Esophagus (tissue), 2 donors: Measurements from ENCODE around the gene CKM. TPM values are rescaled to one million over a fixed set of nuclear protein-coding genes. Genes with fewer than 3 reads are reported as not detected.
"Not testable (repeated sequence)": the region's sequence is repeated elsewhere in the genome, so short reads cannot be mapped to it uniquely, and the experiment has no call there.

Experiments
- H3K27ac ChIP-seq, 2 donors: one replicate each; pipeline ENCODE4 v1.5.1; 2013; ENCODE audit warnings: low read depth in 2 of 2, mild to moderate bottlenecking in 2 of 2, inconsistent platforms in 1 of 2, low read length in 1 of 2, moderate library complexity in 1 of 2
- H3K27me3 ChIP-seq, 2 donors: one replicate each; pipeline ENCODE4 v1.6.1; 2013; ENCODE audit warnings: low read length in 2 of 2, control low read depth in 1 of 2, mild to moderate bottlenecking in 1 of 2; ENCODE audit not compliant: insufficient read depth in 2 of 2, control insufficient read depth in 1 of 2
- H3K36me3 ChIP-seq, 2 donors: one replicate each; pipeline ENCODE4 v1.6.1; 2013; ENCODE audit warnings: low read length in 1 of 2; ENCODE audit not compliant: control insufficient read depth in 2 of 2, insufficient read depth in 2 of 2
- H3K4me1 ChIP-seq, 2 donors: one replicate each; pipeline ENCODE4 v1.6.1; 2013; ENCODE audit warnings: low read length in 1 of 2; ENCODE audit not compliant: control insufficient read depth in 2 of 2, insufficient read depth in 2 of 2
- H3K4me3 ChIP-seq, 2 donors: one replicate each; pipeline ENCODE4 v1.5.1; 2013; ENCODE audit warnings: low read length in 2 of 2, mild to moderate bottlenecking in 2 of 2, low read depth in 1 of 2, moderate library complexity in 1 of 2
- H3K9me3 ChIP-seq, 2 donors: one replicate each; pipeline ENCODE4 v1.6.1; 2013; ENCODE audit warnings: mild to moderate bottlenecking in 2 of 2, low read depth in 1 of 2, low read length in 1 of 2, moderate library complexity in 1 of 2; ENCODE audit not compliant: control insufficient read depth in 2 of 2, insufficient read depth in 1 of 2
- WGBS, 2 donors: extraction: QIAGEN DNeasy Blood & Tissue Kit; methylation state at CpG; one replicate each; pipeline ENCODE4 v1.1.7; 2013; 5-methylcytosine and 5-hydroxymethylcytosine counted together
- polyA plus RNA-seq, 2 donors: library from polyadenylated mRNA; stranded (reverse); fragments of 200-250 nt; gene quantifications; one replicate each; pipeline ENCODE4 v1.2.3, GENCODE V29; 2013
- donor health status: healthy with polysubstance abuse.
- donor health status: Bipolar disorder and iron deficiency.

The CKM gene
- polyA plus RNA-seq, 2 donors, result 0.14 to 0.74 TPM

GRCh38 chr19:45323671-45324081, 1.0 kb upstream of the CKM start:
- H3K9me3 ChIP-seq, result peaks cover 0 to 3% of the 10 kb centered on the region in 2 donors
- H3K36me3 ChIP-seq, result peaks cover 0 to 3% of the 10 kb centered on the region in 2 donors
- peak overlapping the region in 1 of 2 donors; percentile 1 for H3K4me3 ChIP-seq
- 5 to 6% methylated on average over 30 of the region's 30 CpGs for WGBS, 2 donors
- H3K4me1 ChIP-seq, result peaks cover 0 to 5% of the 10 kb centered on the region in 2 donors
- H3K27ac ChIP-seq, result no peak overlapping the region
- H3K27me3 ChIP-seq, result no peaks in the 10 kb centered on the region

GRCh38 chr19:45322311-45322710, 364 bp downstream of the CKM start:
- Histone ChIP-seq H3K27ac (no peak overlapping the region), H3K27me3 (no peaks in the 10 kb centered on the region)
- 46 to 47% methylated on average over 11 of the region's 11 CpGs for WGBS, 2 donors

DNA sequence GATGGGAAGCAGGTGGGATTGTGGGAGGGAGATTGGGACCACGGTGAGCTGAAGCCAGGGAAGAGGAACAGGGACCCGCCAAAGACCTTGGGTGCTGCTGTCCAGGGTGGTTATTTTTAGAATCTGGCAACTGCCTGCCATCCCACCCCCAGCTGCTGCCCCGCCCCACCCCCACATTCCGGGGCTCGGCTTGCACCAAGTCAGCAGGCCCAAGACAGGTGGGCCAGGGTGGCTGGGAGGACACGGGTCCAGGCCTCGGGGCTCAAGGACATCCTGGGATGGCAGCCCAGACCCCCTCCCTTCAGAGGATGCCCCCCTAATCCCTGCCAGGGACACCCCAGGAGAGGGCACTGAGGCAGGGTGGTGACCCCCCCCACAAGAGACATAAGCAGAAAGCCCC, 827 bp downstream of the CKM start:
- no peaks in the 10 kb centered on the region for H3K27me3 ChIP-seq
- no peak overlapping the region for H3K27ac ChIP-seq
- no peak overlapping the region for H3K4me3 ChIP-seq
- WGBS, 2 donors, result 48 to 49% methylated on average over 3 to 7 of the region's 7 CpGs
- H3K4me1 ChIP-seq, result peaks cover 0 to 5% of the 10 kb centered on the region in 2 donors
- H3K9me3 ChIP-seq, result peaks cover 0 to 3% of the 10 kb centered on the region in 2 donors
- H3K36me3 ChIP-seq, result peaks cover 0 to 3% of the 10 kb centered on the region in 2 donors

More at GRCh38 chr19:45322311-45322710, 364 bp downstream of the CKM start:
- H3K36me3 ChIP-seq, result peaks cover 0 to 3% of the 10 kb centered on the region in 2 donors
- peaks cover 0 to 3% of the 10 kb centered on the region in 2 donors for H3K9me3 ChIP-seq
- peaks cover 0 to 5% of the 10 kb centered on the region in 2 donors for H3K4me1 ChIP-seq
- no peak overlapping the region for H3K4me3 ChIP-seq

DNA sequence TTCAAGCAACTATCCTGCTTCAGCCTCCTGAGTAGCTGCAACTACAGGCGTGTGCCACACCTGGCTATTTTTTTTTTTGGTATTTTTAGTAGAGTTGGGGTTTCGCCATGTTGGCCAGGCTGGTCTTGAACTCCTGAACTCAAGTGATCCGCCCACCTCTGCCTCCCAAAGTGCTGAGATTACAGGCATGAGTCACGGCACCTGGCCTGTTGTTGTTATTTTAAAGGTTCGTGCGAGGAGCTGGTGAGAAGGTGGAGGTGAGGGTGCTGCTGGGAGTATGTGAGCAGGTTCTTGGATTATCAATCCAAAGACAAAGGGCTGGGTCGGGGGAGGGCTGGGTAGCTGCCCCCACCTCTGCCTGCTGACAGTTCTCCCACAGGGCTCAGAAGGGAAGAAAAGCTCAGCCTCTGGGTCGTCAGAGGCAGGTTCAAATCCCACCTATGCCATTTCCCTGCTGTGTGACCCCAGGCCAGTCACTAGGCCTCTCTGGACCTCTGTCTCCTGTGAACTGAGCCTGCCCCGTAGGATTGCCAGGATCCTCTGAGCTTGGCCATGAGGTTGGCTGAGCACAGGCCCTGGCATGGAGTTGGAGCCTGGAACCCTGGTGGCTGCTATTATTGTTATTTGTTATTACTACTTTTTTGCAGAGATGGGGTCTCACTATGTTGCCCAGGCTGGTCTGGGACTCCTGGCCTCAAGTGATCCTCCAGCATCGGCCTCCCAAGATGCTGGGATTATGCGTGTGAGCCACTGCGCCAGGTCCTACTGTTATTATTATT, 1.5 kb downstream of the CKM start:
- 67 to 71% methylated on average over 12 of the region's 12 CpGs for WGBS, 2 donors
- Histone ChIP-seq H3K36me3 (peaks cover 0 to 3% of the 10 kb centered on the region in 2 donors), H3K27me3 (no peaks in the 10 kb centered on the region), H3K27ac (no peak overlapping the region), H3K4me3 (no peak overlapping the region), H3K9me3 (peaks cover 0 to 3% of the 10 kb centered on the region in 2 donors), H3K4me1 (peaks cover 0 to 2% of the 10 kb centered on the region in 2 donors)

GRCh38 chr19:45315304-45315703, 7.4 kb downstream of the CKM start:
- WGBS, 2 donors, result 65 to 69% methylated on average over 21 of the region's 21 CpGs
- H3K9me3 ChIP-seq, result no peaks in the 10 kb centered on the region
- no peaks in the 10 kb centered on the region for H3K36me3 ChIP-seq
- H3K4me3 ChIP-seq, result no peak overlapping the region
- no peaks in the 10 kb centered on the region for H3K4me1 ChIP-seq
- peaks cover 0 to 2% of the 10 kb centered on the region in 2 donors for H3K27me3 ChIP-seq
- H3K27ac ChIP-seq, result no peak overlapping the region

- Histone ChIP-seq H3K4me1 (no peaks in the 10 kb centered on the region), H3K4me3 (no peak overlapping the region), H3K27ac (no peak overlapping the region), H3K9me3 (no peaks in the 10 kb centered on the region), H3K36me3 (no peaks in the 10 kb centered on the region), H3K27me3 (peaks cover 0 to 2% of the 10 kb centered on the region in 2 donors)
- 74 to 81% methylated on average over 8 of the region's 8 CpGs for WGBS, 2 donors
Measured at GRCh38 chr19:45314708-45315245, 7.9 kb downstream of the CKM start.

GRCh38 chr19:45312285-45312684, 10.4 kb downstream of the CKM start:
- H3K4me3 ChIP-seq, H3K4me1 ChIP-seq, H3K36me3 ChIP-seq, H3K27ac ChIP-seq, H3K27me3 ChIP-seq, H3K9me3 ChIP-seq: not testable (repeated sequence)
- 84 to 88% methylated on average over 14 of the region's 14 CpGs for WGBS, 2 donors

DNA sequence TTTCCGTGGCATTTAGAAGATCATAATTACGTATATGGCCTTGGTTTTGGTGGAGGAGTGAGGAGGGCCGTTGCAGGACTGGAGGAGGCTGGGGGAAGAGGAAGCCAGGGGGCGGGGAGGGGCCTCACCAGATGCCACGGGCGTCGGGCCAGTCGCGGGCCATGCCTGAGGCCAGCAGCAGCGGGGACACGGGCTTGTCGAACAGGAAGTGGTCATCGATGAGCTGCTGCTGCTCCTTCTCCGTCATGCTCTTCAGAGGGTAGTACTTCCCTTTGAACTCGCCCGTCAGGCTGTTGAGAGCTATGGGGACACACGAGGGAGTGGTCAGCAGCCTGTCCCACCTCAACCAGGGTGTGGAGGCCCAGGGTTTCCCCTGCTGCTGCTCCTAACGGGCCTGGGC, 11.1 kb downstream of the CKM start:
- WGBS, 2 donors, result 30 to 39% methylated on average over 18 of the region's 18 CpGs
- Histone ChIP-seq H3K27me3 (peaks cover 0 to 2% of the 10 kb centered on the region in 2 donors), H3K4me3 (no peak overlapping the region), H3K36me3 (no peaks in the 10 kb centered on the region), H3K4me1 (no peaks in the 10 kb centered on the region), H3K27ac (no peak overlapping the region), H3K9me3 (no peaks in the 10 kb centered on the region)

DNA sequence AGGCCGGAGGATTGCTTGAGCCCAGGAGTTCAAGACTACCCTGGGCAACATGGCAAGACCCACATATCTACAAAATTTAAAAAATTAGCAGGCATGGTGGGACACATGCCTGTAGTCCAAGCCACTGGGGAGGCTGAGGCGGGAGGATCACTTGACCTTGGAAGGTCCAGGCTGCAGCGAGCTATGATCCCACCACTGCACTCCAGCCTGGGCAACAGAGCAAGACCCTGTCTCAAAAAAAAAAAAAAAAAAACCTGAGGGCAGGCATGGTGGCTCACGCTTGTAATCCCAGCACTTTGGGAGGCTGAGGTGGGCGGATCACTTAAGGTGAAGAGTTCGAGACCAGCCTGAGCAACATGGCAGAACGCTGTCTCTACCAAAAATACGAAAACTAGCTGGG, 13.4 kb downstream of the CKM start:
- not testable (repeated sequence) for H3K27ac ChIP-seq, H3K4me1 ChIP-seq, H3K9me3 ChIP-seq, H3K36me3 ChIP-seq, H3K4me3 ChIP-seq, H3K27me3 ChIP-seq
- 92 to 95% methylated on average over 8 of the region's 8 CpGs for WGBS, 2 donors

GRCh38 chr19:45307361-45307760, 15.3 kb downstream of the CKM start:
- 88 to 91% methylated on average over 19 of the region's 19 CpGs for WGBS, 2 donors
- H3K27me3 ChIP-seq, result no peaks in the 10 kb centered on the region
- no peaks in the 10 kb centered on the region for H3K4me1 ChIP-seq
- H3K4me3 ChIP-seq, result no peak overlapping the region
- H3K36me3 ChIP-seq, result no peaks in the 10 kb centered on the region
- no peaks in the 10 kb centered on the region for H3K9me3 ChIP-seq
- no peak overlapping the region for H3K27ac ChIP-seq
